Fibroblast of pulmonary artery (primary cell): ENCODE measurements around the gene PRDX2.

Source experiments
- DNase-seq: peaks from one replicate; pipeline ENCODE4 v3.0.0-alpha.2; 2010; ENCODE audit warnings: low read depth
- H3K4me3 ChIP-seq: replicated peaks from 2 replicates; pipeline ENCODE4 v1.5.1; 2011; ENCODE audit warnings: low read depth, mild to moderate bottlenecking, control low read depth, low read length, moderate library complexity
- CTCF ChIP-seq: IDR thresholded peaks from 2 replicates; pipeline ENCODE4 v1.5.1; 2011; ENCODE audit warnings: mild to moderate bottlenecking, control low read depth, low read length, inconsistent platforms; ENCODE audit errors: missing control alignments

PRDX2 gene

GRCh38 chr19:12786952-12787351 is 14.6 kb downstream of the PRDX2 start:
- DNase-seq, result no peak
- TF ChIP-seq CTCF, result no peak
- H3K4me3 ChIP-seq, result no peak overlapping the region

DNA sequence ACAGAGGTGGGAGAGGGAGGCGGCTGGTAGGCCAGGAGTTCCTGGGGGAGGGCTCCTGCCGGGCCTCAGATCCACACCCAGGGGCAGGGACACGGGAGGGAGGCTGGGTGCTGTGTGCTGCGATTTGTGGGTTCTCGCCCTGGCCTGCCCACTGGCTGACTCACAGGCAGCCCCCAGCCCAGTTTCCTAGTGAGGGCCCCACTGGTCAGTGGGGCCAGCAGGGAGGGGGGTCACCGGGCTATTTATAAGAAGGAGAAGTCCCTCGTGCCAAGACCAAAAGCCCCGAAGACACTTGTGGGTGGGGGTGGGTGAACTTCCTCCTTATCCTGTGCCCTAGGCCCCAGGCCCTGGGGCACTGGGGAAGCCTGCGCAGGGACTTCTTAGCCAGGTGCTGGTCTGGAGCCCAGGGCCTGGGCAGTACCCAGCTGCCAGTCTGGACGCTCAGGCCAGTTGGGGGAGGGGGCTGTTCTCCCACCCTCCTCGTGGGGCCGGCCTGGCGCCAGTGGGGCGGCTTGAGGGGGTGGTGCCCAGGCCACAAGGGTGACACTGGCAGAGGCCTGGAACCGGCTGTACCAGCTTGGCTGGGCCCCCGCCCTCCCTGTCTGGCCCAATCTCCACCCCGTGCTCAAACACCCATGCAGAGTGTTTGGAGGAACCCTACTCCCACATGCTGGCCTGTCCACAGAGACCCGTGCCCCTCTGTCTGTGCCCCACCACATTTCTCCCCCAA is 15.3 kb downstream of the PRDX2 start:
- DNase-seq, result no peak

GRCh38 chr19:12785431-12786031 is 16.1 kb downstream of the PRDX2 start:
- no peak overlapping the region for H3K4me3 ChIP-seq
- no peak for DNase-seq
- TF ChIP-seq CTCF, result no peak

More for the DNA sequence above, 15.3 kb downstream of the PRDX2 start:
- H3K4me3 ChIP-seq, result no peak overlapping the region
- no peak for TF ChIP-seq CTCF

DNA sequence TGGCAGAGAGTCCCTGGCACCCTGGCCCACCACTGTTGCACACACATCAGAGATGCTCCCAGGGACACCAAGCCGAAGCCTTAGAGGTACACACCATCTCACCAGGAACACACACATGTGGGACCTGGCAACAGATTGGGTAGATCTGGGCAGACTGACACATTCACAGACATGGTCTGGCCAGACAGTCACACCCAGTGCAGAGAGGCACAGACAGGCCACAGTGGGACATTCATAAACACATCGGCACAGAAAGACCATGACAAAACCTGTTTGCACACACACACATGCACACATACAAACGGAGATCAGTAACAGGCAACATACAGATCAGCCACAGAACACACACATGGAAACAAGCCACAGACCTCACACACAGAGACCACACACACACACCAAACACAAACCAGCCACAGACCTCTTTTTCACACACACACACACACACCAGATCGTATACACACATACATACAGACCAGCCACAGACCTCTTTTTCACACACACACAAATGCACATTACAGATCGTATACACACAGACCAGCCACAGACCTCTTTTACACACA is 16.6 kb downstream of the PRDX2 start:
- TF ChIP-seq CTCF, result no peak
- no peak for DNase-seq
- no peak overlapping the region for H3K4me3 ChIP-seq

DNA sequence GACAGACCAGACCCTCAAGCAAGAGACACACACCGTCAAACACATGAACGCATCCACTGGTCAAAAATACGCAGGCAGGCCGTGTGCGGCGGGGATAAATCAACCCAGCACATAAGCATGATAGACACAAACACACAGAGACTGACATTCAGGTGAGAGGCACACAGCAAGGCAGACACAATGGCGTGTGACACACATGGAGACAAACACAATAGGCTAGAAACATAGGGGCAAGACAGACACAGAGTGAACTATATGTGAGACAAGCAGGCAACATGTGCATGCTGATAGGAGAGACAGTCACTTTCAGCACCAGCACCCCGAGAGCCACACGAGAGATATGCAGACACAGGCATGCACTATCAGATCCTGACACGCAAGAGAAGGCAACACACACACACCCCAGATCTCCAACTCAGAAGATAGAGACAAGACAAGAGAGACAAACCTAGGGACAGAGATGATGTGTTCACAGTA is 17.2 kb downstream of the PRDX2 start:
- DNase-seq, result no peak
- TF ChIP-seq CTCF, result no peak
- no peak overlapping the region for H3K4me3 ChIP-seq

- no peak for DNase-seq
- TF ChIP-seq CTCF, result no peak
- no peak overlapping the region for H3K4me3 ChIP-seq
Measured at GRCh38 chr19:12783849-12784393, 17.7 kb downstream of the PRDX2 start.
